Thyroid gland (tissue), 4 donors: ENCODE results near the gene OR4E1.

ENCODE experiments used
- POLR2A ChIP-seq, 2 donors: fragments of 450-650 bp; IDR thresholded peaks; one replicate each; pipeline ENCODE4 v1.6.1; 2017; ENCODE audit warnings: antibody characterized with exemption in 2 of 2, mild to moderate bottlenecking in 2 of 2, moderate library complexity in 1 of 2
- TF ChIP-seq, protein P1 (sequence below), 6 experiments: fragments of 200-600 bp in 3 of 6; fragments of 450-650 bp in 3 of 6; sonication (generic) in 3 of 6; IDR thresholded peaks; one replicate each; pipeline ENCODE4 v1.5.1; 2016 to 2019; ENCODE audit warnings: antibody characterized with exemption in 6 of 6, mild to moderate bottlenecking in 2 of 6, inconsistent platforms in 1 of 6, moderate library complexity in 1 of 6

DNA sequence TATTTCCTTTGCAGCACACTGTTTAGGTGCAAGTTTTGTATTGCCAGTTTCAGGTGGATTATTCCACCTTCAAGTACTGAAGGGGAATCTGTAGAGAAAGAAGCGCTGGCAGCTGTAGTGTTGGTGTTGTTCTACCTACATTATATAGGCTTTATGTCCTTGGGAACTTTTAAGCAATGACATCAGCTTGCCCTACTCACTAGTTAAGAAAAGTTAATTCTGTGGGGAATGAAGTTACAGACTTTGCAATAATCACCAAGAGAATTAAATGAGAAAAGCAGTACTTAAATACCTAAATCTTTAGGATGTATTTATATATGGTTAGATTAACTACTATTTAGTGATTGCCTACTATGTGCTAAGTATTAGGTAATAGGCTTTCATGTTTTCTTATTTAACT lies at the start of gene OR4E1:
- TF ChIP-seq, protein P1, sequence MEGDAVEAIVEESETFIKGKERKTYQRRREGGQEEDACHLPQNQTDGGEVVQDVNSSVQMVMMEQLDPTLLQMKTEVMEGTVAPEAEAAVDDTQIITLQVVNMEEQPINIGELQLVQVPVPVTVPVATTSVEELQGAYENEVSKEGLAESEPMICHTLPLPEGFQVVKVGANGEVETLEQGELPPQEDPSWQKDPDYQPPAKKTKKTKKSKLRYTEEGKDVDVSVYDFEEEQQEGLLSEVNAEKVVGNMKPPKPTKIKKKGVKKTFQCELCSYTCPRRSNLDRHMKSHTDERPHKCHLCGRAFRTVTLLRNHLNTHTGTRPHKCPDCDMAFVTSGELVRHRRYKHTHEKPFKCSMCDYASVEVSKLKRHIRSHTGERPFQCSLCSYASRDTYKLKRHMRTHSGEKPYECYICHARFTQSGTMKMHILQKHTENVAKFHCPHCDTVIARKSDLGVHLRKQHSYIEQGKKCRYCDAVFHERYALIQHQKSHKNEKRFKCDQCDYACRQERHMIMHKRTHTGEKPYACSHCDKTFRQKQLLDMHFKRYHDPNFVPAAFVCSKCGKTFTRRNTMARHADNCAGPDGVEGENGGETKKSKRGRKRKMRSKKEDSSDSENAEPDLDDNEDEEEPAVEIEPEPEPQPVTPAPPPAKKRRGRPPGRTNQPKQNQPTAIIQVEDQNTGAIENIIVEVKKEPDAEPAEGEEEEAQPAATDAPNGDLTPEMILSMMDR (IDR thresholded peaks at IDR 0.05), result no peak
- no peak for TF ChIP-seq POLR2A (IDR thresholded peaks at IDR 0.05)
